ENCODE measurements around the gene SERPINA12.
"Not testable (repeated sequence)": the region's sequence is repeated elsewhere in the genome, so short reads cannot be mapped to it uniquely, and the experiment has no call there.

The SERPINA12 gene

GRCh38 chr14:94536836-94537235 is 27.6 kb upstream of the SERPINA12 start:
- no peak for DNase-seq

- DNase-seq: no peak
These were observed 26.2 kb upstream of the SERPINA12 start for GRCh38 chr14:94535506-94535905.

GRCh38 chr14:94532447-94532846 is 23.2 kb upstream of the SERPINA12 start:
- DNase-seq: no peak

- DNase-seq: no peak
These were observed 21.9 kb upstream of the SERPINA12 start for GRCh38 chr14:94531187-94531586.

- no peak for DNase-seq
These were observed 14.8 kb upstream of the SERPINA12 start for GRCh38 chr14:94524093-94524492.

GRCh38 chr14:94523265-94523664 is 14.0 kb upstream of the SERPINA12 start:
- no peak for DNase-seq

- no peak for DNase-seq
These were observed 13.0 kb upstream of the SERPINA12 start for GRCh38 chr14:94522115-94522724.

- DNase-seq: no peak
These were observed 12.3 kb upstream of the SERPINA12 start for GRCh38 chr14:94521375-94522114.

- no peak for DNase-seq
These were observed 8.5 kb upstream of the SERPINA12 start for GRCh38 chr14:94517641-94518257.

GRCh38 chr14:94517248-94517640 is 8.0 kb upstream of the SERPINA12 start:
- no peak for DNase-seq

GRCh38 chr14:94515856-94516255 is 6.6 kb upstream of the SERPINA12 start:
- no peak for DNase-seq

- DNase-seq: no peak
These were observed 6.2 kb upstream of the SERPINA12 start for GRCh38 chr14:94515426-94515825.

GRCh38 chr14:94514351-94514750 is 5.1 kb upstream of the SERPINA12 start:
- DNase-seq: no peak

- not testable (repeated sequence) for DNase-seq
These were observed 1.2 kb upstream of the SERPINA12 start for GRCh38 chr14:94510481-94510880.

GRCh38 chr14:94505641-94506040 is 3.6 kb downstream of the SERPINA12 start:
- no peak for DNase-seq

GRCh38 chr14:94505206-94505605 is 4.1 kb downstream of the SERPINA12 start:
- no peak for DNase-seq

- no peak for DNase-seq
These were observed 7.4 kb downstream of the SERPINA12 start for GRCh38 chr14:94501588-94502516.

GRCh38 chr14:94500264-94500663 is 9.0 kb downstream of the SERPINA12 start:
- no peak for DNase-seq

GRCh38 chr14:94499673-94500072 is 9.6 kb downstream of the SERPINA12 start:
- DNase-seq: no peak

- no peak for DNase-seq
These were observed 11.1 kb downstream of the SERPINA12 start for GRCh38 chr14:94498215-94498614.

- no peak for DNase-seq
These were observed 15.2 kb downstream of the SERPINA12 start for GRCh38 chr14:94494085-94494484.

- DNase-seq: no peak
These were observed 17.8 kb downstream of the SERPINA12 start for GRCh38 chr14:94491511-94491910.

- DNase-seq: no peak
These were observed 19.9 kb downstream of the SERPINA12 start for GRCh38 chr14:94489336-94489735.

Measured in C1 segment of cervical spinal cord (tissue), 14 donors.